HepG2 (cell line): ENCODE results near the gene RASL12. TPM values are rescaled to one million over a fixed set of nuclear protein-coding genes. Genes with fewer than 3 reads are reported as not detected.

Experiments used
- ARNT ChIP-seq: fragments of 450-650 bp; IDR thresholded peaks from 2 replicates; pipeline ENCODE4 v1.6.1; 2017
- ESRRA ChIP-seq: sonication (generic); formaldehyde crosslinking; IDR thresholded peaks from 2 replicates; pipeline ENCODE4 v1.5.1; 2020; ENCODE audit warnings: mild to moderate bottlenecking, low read depth, missing genetic modification reagents
- HNRNPL ChIP-seq: fragments of 200-400 bp; formaldehyde crosslinking; IDR thresholded peaks from 2 replicates; pipeline ENCODE4 v1.6.1; 2017; ENCODE audit warnings: mild to moderate bottlenecking, low read depth, low read length
- MEIS1 ChIP-seq: sonication (generic); formaldehyde crosslinking; IDR thresholded peaks from 2 replicates; pipeline ENCODE4 v1.9.0; 2021; ENCODE audit warnings: mild to moderate bottlenecking, missing genetic modification reagents, moderate library complexity, borderline replicate concordance
- MZF1 ChIP-seq: sonication (generic); formaldehyde crosslinking; IDR thresholded peaks from 2 replicates; pipeline ENCODE4 v1.8.1; 2023; ENCODE audit warnings: mild to moderate bottlenecking, missing genetic modification reagents, borderline replicate concordance
- NCOA2 ChIP-seq: sonication (generic); formaldehyde crosslinking; IDR thresholded peaks from 2 replicates; pipeline ENCODE4 v1.8.0; 2022; ENCODE audit warnings: inconsistent platforms
- PHB2 ChIP-seq: fragments of 450-650 bp; IDR thresholded peaks from 2 replicates; pipeline ENCODE4 v1.6.1; 2018; ENCODE audit not compliant: partially characterized antibody
- RXRA ChIP-seq: sonication (generic); formaldehyde crosslinking; IDR thresholded peaks from 2 replicates; pipeline ENCODE4 v1.5.1; 2020; ENCODE audit warnings: missing genetic modification reagents
- SALL2 ChIP-seq: sonication (generic); formaldehyde crosslinking; IDR thresholded peaks from 2 replicates; pipeline ENCODE4 v1.8.1; 2023; ENCODE audit warnings: mild to moderate bottlenecking, missing genetic modification reagents, inconsistent platforms
- ZNF225 ChIP-seq: sonication (generic); formaldehyde crosslinking; IDR thresholded peaks from 2 replicates; pipeline ENCODE4 v1.4.0; 2020; ENCODE audit warnings: mild to moderate bottlenecking, missing genetic modification reagents
- ZNF510 ChIP-seq: sonication (generic); formaldehyde crosslinking; IDR thresholded peaks from 2 replicates; pipeline ENCODE4 v1.4.0; 2020; ENCODE audit warnings: low read depth, mild to moderate bottlenecking, missing genetic modification reagents
- ZSCAN29 ChIP-seq: sonication (generic); formaldehyde crosslinking; conservative IDR thresholded peaks from 2 replicates; pipeline ENCODE4 v1.4.0; 2020; ENCODE audit warnings: mild to moderate bottlenecking, missing genetic modification reagents
- polyA plus RNA-seq, 8 experiments: library from polyadenylated mRNA; depleted of rRNA in 3 of 8; stranded (reverse) in 7 of 8; unstranded in 1 of 8; fragments of >200 nt; fragmentation: Illumina TruSeq in 4 of 8; extraction: Trizol in 4 of 8; gene quantifications; 2 replicates each; pipeline versions ENCODE4 v1.2.1 to v1.2.3, GENCODE V29; 2011 to 2016; ENCODE audit warnings: low read depth in 4 of 8, missing spikeins in 1 of 8, mixed read lengths in 1 of 8; ENCODE audit not compliant: insufficient read depth in 1 of 8
- total RNA-seq, 5 experiments: library from RNA; depleted of rRNA; stranded (reverse); fragments of >200 nt; fragmentation: Illumina TruSeq; extraction: Trizol; gene quantifications; 2 replicates each; pipeline ENCODE4 v1.2.3, GENCODE V29; 2016; ENCODE audit warnings: low read depth in 1 of 5
- TF ChIP-seq, protein P1 (sequence below): sonication (generic); formaldehyde crosslinking; IDR thresholded peaks from 2 replicates; pipeline ENCODE4 v1.8.1; 2023; ENCODE audit warnings: mild to moderate bottlenecking, missing genetic modification reagents
- TF ChIP-seq, protein P2 (sequence below): sonication (generic); formaldehyde crosslinking; IDR thresholded peaks from 2 replicates; pipeline ENCODE4 v1.4.0; 2020; ENCODE audit warnings: mild to moderate bottlenecking, missing genetic modification reagents
- TF ChIP-seq, protein P3 (sequence below): sonication (generic); formaldehyde crosslinking; IDR thresholded peaks from 2 replicates; pipeline ENCODE4 v1.4.0; 2020; ENCODE audit warnings: missing genetic modification reagents
- TF ChIP-seq, protein P4 (sequence below): sonication (generic); formaldehyde crosslinking; IDR thresholded peaks from 2 replicates; pipeline ENCODE4 v1.4.0; 2020; ENCODE audit warnings: mild to moderate bottlenecking, missing genetic modification reagents
- TF ChIP-seq, protein P5 (sequence below): sonication (generic); formaldehyde crosslinking; IDR thresholded peaks from 2 replicates; pipeline ENCODE4 v1.5.0; 2020; ENCODE audit warnings: missing genetic modification reagents

Gene RASL12
- total and polyA plus RNA-seq, 2 of the 13 experiments (the other 11 are each of a cell fraction or from before 2014, with no cell fraction given), result 0.16 to 0.55 TPM

DNA sequence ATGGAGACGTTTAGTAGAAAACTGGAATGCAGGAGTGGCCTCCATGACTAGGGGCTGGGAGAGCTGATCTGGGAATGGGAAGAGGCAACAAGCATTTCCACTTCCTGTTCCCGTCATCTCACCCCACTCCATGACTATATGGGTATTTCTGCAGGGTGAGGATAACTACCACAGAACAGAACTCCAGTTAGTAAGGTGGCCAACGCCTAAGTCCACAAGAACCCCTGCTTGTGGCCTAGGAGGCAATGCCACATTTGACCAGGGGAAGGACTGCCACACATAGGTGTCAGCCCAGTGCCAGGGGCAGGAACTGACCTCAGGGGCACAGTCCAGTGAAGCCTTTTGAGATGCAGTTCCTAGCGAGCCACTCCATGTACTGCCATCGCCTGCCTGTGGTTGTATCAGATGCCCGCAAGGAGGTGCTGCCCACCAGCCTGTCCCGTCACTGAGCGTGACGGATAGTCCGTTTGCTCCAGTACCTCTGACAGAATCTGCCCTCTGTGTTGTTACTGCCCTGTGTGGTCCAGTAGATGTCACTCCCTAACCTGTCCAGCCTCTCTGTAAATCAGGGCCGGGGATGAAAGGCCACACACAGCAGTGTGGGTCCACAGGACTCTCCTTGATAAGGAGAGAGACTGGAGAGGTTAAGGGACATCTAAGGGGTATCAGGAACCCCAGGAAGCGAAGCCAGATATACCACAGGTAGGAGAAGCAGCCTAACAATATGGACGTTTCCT, 34.8 kb downstream of the RASL12 start (continued):
- TF ChIP-seq, protein P1, sequence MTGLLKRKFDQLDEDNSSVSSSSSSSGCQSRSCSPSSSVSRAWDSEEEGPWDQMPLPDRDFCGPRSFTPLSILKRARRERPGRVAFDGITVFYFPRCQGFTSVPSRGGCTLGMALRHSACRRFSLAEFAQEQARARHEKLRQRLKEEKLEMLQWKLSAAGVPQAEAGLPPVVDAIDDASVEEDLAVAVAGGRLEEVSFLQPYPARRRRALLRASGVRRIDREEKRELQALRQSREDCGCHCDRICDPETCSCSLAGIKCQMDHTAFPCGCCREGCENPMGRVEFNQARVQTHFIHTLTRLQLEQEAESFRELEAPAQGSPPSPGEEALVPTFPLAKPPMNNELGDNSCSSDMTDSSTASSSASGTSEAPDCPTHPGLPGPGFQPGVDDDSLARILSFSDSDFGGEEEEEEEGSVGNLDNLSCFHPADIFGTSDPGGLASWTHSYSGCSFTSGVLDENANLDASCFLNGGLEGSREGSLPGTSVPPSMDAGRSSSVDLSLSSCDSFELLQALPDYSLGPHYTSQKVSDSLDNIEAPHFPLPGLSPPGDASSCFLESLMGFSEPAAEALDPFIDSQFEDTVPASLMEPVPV, result 0 out of 2 replicates have a peak, but pooled peaks have one; percentile 29
- TF ChIP-seq MZF1 (no peak), RXRA (CRISPR knock-in tag) (peak; percentile 86), ESRRA (CRISPR knock-in tag) (peak; percentile 22; the same call in 1 of the 2 replicates), ZNF510 (CRISPR knock-in tag) (no peak), PHB2 (no peak), ZNF225 (CRISPR knock-in tag) (0 out of 2 replicates have a peak, but pooled peaks have one; percentile 57), HNRNPL (peak; percentile 88), ZSCAN29 (CRISPR knock-in tag) (peak; percentile 35; the same call in 1 of the 2 replicates), NCOA2 (CRISPR knock-in tag) (peak; percentile 38; the same call in 1 of the 2 replicates), ARNT (no peak), SALL2 (CRISPR knock-in tag) (0 out of 2 replicates have a peak, but pooled peaks have one; percentile 35), MEIS1 (CRISPR knock-in tag) (peak; percentile 45; the same call in 1 of the 2 replicates)
- TF ChIP-seq, protein P2, sequence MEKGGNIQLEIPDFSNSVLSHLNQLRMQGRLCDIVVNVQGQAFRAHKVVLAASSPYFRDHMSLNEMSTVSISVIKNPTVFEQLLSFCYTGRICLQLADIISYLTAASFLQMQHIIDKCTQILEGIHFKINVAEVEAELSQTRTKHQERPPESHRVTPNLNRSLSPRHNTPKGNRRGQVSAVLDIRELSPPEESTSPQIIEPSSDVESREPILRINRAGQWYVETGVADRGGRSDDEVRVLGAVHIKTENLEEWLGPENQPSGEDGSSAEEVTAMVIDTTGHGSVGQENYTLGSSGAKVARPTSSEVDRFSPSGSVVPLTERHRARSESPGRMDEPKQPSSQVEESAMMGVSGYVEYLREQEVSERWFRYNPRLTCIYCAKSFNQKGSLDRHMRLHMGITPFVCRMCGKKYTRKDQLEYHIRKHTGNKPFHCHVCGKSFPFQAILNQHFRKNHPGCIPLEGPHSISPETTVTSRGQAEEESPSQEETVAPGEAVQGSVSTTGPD (CRISPR knock-in tag), result no peak
- TF ChIP-seq, protein P3, sequence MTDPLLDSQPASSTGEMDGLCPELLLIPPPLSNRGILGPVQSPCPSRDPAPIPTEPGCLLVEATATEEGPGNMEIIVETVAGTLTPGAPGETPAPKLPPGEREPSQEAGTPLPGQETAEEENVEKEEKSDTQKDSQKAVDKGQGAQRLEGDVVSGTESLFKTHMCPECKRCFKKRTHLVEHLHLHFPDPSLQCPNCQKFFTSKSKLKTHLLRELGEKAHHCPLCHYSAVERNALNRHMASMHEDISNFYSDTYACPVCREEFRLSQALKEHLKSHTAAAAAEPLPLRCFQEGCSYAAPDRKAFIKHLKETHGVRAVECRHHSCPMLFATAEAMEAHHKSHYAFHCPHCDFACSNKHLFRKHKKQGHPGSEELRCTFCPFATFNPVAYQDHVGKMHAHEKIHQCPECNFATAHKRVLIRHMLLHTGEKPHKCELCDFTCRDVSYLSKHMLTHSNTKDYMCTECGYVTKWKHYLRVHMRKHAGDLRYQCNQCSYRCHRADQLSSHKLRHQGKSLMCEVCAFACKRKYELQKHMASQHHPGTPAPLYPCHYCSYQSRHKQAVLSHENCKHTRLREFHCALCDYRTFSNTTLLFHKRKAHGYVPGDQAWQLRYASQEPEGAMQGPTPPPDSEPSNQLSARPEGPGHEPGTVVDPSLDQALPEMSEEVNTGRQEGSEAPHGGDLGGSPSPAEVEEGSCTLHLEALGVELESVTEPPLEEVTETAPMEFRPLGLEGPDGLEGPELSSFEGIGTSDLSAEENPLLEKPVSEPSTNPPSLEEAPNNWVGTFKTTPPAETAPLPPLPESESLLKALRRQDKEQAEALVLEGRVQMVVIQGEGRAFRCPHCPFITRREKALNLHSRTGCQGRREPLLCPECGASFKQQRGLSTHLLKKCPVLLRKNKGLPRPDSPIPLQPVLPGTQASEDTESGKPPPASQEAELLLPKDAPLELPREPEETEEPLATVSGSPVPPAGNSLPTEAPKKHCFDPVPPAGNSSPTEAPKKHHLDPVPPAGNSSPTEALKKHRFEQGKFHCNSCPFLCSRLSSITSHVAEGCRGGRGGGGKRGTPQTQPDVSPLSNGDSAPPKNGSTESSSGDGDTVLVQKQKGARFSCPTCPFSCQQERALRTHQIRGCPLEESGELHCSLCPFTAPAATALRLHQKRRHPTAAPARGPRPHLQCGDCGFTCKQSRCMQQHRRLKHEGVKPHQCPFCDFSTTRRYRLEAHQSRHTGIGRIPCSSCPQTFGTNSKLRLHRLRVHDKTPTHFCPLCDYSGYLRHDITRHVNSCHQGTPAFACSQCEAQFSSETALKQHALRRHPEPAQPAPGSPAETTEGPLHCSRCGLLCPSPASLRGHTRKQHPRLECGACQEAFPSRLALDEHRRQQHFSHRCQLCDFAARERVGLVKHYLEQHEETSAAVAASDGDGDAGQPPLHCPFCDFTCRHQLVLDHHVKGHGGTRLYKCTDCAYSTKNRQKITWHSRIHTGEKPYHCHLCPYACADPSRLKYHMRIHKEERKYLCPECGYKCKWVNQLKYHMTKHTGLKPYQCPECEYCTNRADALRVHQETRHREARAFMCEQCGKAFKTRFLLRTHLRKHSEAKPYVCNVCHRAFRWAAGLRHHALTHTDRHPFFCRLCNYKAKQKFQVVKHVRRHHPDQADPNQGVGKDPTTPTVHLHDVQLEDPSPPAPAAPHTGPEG (CRISPR knock-in tag), result no peak
- TF ChIP-seq, protein P4, sequence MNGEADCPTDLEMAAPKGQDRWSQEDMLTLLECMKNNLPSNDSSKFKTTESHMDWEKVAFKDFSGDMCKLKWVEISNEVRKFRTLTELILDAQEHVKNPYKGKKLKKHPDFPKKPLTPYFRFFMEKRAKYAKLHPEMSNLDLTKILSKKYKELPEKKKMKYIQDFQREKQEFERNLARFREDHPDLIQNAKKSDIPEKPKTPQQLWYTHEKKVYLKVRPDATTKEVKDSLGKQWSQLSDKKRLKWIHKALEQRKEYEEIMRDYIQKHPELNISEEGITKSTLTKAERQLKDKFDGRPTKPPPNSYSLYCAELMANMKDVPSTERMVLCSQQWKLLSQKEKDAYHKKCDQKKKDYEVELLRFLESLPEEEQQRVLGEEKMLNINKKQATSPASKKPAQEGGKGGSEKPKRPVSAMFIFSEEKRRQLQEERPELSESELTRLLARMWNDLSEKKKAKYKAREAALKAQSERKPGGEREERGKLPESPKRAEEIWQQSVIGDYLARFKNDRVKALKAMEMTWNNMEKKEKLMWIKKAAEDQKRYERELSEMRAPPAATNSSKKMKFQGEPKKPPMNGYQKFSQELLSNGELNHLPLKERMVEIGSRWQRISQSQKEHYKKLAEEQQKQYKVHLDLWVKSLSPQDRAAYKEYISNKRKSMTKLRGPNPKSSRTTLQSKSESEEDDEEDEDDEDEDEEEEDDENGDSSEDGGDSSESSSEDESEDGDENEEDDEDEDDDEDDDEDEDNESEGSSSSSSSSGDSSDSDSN (CRISPR knock-in tag), result peak; percentile 82
- TF ChIP-seq, protein P5, sequence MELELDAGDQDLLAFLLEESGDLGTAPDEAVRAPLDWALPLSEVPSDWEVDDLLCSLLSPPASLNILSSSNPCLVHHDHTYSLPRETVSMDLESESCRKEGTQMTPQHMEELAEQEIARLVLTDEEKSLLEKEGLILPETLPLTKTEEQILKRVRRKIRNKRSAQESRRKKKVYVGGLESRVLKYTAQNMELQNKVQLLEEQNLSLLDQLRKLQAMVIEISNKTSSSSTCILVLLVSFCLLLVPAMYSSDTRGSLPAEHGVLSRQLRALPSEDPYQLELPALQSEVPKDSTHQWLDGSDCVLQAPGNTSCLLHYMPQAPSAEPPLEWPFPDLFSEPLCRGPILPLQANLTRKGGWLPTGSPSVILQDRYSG (CRISPR knock-in tag), result no peak
